Lung (tissue), 12 donors: Measurements from ENCODE around the gene SPRED2. TPM values are rescaled to one million over a fixed set of nuclear protein-coding genes. Genes with fewer than 3 reads are reported as not detected.

ENCODE experiments used
- ATAC-seq: fragments of 200-7000 bp; cut with Tn5 transposase; one replicate; pipeline ENCODE4 v1.9.1; 2020; ENCODE audit warnings: moderate number of reproducible peaks; ENCODE audit not compliant: insufficient read depth, low FRiP score
- DNase-seq, 3 donors: peaks; one replicate each; pipeline ENCODE4 v3.0.0-alpha.2; 2013 to 2017
- H3K27ac ChIP-seq, 2 donors: one replicate each; pipeline ENCODE4 v1.5.1; 2013; ENCODE audit warnings: mild to moderate bottlenecking in 2 of 2, moderate library complexity in 2 of 2, control low read depth in 1 of 2, inconsistent platforms in 1 of 2, low read depth in 1 of 2, low read length in 1 of 2
- H3K27me3 ChIP-seq, 3 donors: one replicate each; pipeline ENCODE4 v1.5.1; 2013; ENCODE audit warnings: low read length in 2 of 3; ENCODE audit not compliant: control insufficient read depth in 3 of 3, insufficient read depth in 3 of 3
- H3K36me3 ChIP-seq, 4 donors: one replicate each; pipeline ENCODE4 v1.5.1; 2013; ENCODE audit warnings: low read length in 4 of 4, mild to moderate bottlenecking in 1 of 4, moderate library complexity in 1 of 4; ENCODE audit not compliant: control insufficient read depth in 4 of 4, insufficient read depth in 4 of 4
- H3K4me1 ChIP-seq, 5 donors: one replicate each; pipeline ENCODE4 v1.5.1; 2013; ENCODE audit warnings: low read length in 5 of 5, mild to moderate bottlenecking in 2 of 5, moderate library complexity in 1 of 5; ENCODE audit not compliant: control insufficient read depth in 5 of 5, insufficient read depth in 5 of 5
- H3K4me3 ChIP-seq: one replicate; pipeline ENCODE4 v1.5.1; 2013; ENCODE audit warnings: mild to moderate bottlenecking, control low read depth, moderate library complexity
- H3K9ac ChIP-seq, 2 donors: one replicate each; pipeline ENCODE4 v1.5.1; 2013; ENCODE audit warnings: low read length in 2 of 2, control low read depth in 1 of 2; ENCODE audit not compliant: insufficient read depth in 1 of 2
- H3K9me3 ChIP-seq, 4 donors: one replicate each; pipeline ENCODE4 v1.5.1; 2013; ENCODE audit warnings: low read length in 3 of 4, mild to moderate bottlenecking in 1 of 4, moderate library complexity in 1 of 4; ENCODE audit not compliant: control insufficient read depth in 4 of 4, insufficient read depth in 3 of 4
- CTCF ChIP-seq: IDR thresholded peaks from 2 replicates; pipeline ENCODE4 v1.5.1; 2012; ENCODE audit warnings: mild to moderate bottlenecking; ENCODE audit errors: control extremely low read depth, extremely low read depth
- WGBS, 2 donors: extraction: QIAGEN DNeasy Blood & Tissue Kit; methylation state at CpG; one replicate each; pipeline ENCODE4 v1.1.7; 2013; 5-methylcytosine and 5-hydroxymethylcytosine counted together
- polyA plus RNA-seq, 2 donors: library from polyadenylated mRNA; stranded (reverse); fragments of 200-250 nt; gene quantifications; one replicate each; pipeline ENCODE4 v1.2.1, GENCODE V29; 2013
- total RNA-seq, 2 donors: library from RNA; depleted of rRNA in 1 of 2; stranded (reverse); fragments of >200 nt in 1 of 2; gene quantifications; one replicate each; pipeline ENCODE4 v1.2.1, GENCODE V29; 2014 to 2021
- donor health status: control.
- donor health status: control.
- donor health status: Bipolar disorder and iron deficiency.
- donor health status: healthy.
- donor health status: DM: yes; HTN: yes; CAD: no.

Gene SPRED2
- total and polyA plus RNA-seq, 4 donors: 11.7 to 36.4 (median 19.6) TPM

GRCh38 chr2:65382323-65382722 is 50.1 kb downstream of the SPRED2 start:
- ATAC-seq (no peak), DNase-seq (no peak)
- Histone ChIP-seq H3K9ac (no peak overlapping the region), H3K4me3 (no peak overlapping the region), H3K36me3 (peaks cover 0 to 6% (median 1%) of the 10 kb centered on the region in 4 donors), H3K27ac (peak overlapping the region in 1 of 2 donors; percentile 78), H3K9me3 (no peaks in the 10 kb centered on the region), H3K4me1 (peaks cover 9 to 43% (median 30%) of the 10 kb centered on the region in 5 donors), H3K27me3 (no peaks in the 10 kb centered on the region)
- 33 to 54% methylated on average over 1 of the region's 1 CpG for WGBS, 2 donors
- TF ChIP-seq CTCF: no peak

GRCh38 chr2:65381607-65382051 is 50.8 kb downstream of the SPRED2 start:
- Histone ChIP-seq H3K9me3 (no peaks in the 10 kb centered on the region), H3K4me3 (no peak overlapping the region), H3K27me3 (no peaks in the 10 kb centered on the region), H3K4me1 (peaks cover 9 to 41% (median 30%) of the 10 kb centered on the region in 5 donors), H3K9ac (no peak overlapping the region), H3K36me3 (peaks cover 0 to 6% (median 1%) of the 10 kb centered on the region in 4 donors), H3K27ac (no peak overlapping the region)
- no peak for TF ChIP-seq CTCF
- 63 to 73% methylated on average over 5 of the region's 5 CpGs for WGBS, 2 donors
- no peak for ATAC-seq
- DNase-seq: no peak

GRCh38 chr2:65380255-65380654 is 52.1 kb downstream of the SPRED2 start:
- Histone ChIP-seq H3K36me3 (peaks cover 0 to 6% (median 1%) of the 10 kb centered on the region in 4 donors), H3K9ac (no peak overlapping the region), H3K4me1 (peaks cover 9 to 39% (median 30%) of the 10 kb centered on the region in 5 donors), H3K27ac (no peak overlapping the region), H3K27me3 (no peaks in the 10 kb centered on the region), H3K9me3 (no peaks in the 10 kb centered on the region), H3K4me3 (no peak overlapping the region)
- ATAC-seq (no peak), DNase-seq (no peak)
- WGBS, 2 donors: 80 to 83% methylated on average over 5 of the region's 5 CpGs
- no peak for TF ChIP-seq CTCF

- Histone ChIP-seq H3K36me3 (peaks cover 0 to 6% (median 1%) of the 10 kb centered on the region in 4 donors), H3K4me3 (no peak overlapping the region), H3K27ac (no peak overlapping the region), H3K9ac (no peak overlapping the region), H3K4me1 (peaks cover 9 to 41% (median 30%) of the 10 kb centered on the region in 5 donors), H3K9me3 (no peaks in the 10 kb centered on the region), H3K27me3 (no peaks in the 10 kb centered on the region)
- no peak for DNase-seq
- no peak for ATAC-seq
- TF ChIP-seq CTCF: no peak
- WGBS, 2 donors: 87 to 93% methylated on average over 3 of the region's 3 CpGs
Measured at GRCh38 chr2:65379721-65380171, 52.7 kb downstream of the SPRED2 start.
